Stimulated activated CD4-positive, alpha-beta T cell treated with anti-CD3 and anti-CD28 coated beads, Interleukin-2, amount 100 ng/mL, for 4 hours (primary cell): ENCODE data around the gene TGM4.

Experiments used
- DNase-seq: peaks from one replicate; pipeline ENCODE4 v3.0.0-alpha.2; 2020; ENCODE audit warnings: low read depth

The TGM4 gene

DNA sequence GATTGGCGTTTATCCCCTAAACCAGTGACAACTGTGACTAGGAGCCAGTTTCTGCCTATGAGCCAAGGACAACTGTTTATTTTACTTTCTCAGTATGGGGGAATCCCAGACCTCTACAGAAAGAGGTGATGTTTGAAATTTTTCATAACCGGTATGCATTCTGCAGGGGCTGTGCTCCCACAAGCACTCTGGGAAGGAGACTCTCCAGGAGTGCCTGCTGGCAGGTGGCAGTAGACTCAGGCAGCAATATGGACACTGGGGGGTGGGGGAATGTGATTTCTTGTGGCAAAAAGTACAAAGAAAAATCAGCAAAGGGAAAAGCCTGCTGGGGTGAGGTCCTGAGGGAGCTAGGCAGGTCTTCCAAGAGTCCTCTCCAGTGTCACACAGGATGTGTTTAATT lies 5.9 kb downstream of the TGM4 start:
- no peak for DNase-seq

DNA sequence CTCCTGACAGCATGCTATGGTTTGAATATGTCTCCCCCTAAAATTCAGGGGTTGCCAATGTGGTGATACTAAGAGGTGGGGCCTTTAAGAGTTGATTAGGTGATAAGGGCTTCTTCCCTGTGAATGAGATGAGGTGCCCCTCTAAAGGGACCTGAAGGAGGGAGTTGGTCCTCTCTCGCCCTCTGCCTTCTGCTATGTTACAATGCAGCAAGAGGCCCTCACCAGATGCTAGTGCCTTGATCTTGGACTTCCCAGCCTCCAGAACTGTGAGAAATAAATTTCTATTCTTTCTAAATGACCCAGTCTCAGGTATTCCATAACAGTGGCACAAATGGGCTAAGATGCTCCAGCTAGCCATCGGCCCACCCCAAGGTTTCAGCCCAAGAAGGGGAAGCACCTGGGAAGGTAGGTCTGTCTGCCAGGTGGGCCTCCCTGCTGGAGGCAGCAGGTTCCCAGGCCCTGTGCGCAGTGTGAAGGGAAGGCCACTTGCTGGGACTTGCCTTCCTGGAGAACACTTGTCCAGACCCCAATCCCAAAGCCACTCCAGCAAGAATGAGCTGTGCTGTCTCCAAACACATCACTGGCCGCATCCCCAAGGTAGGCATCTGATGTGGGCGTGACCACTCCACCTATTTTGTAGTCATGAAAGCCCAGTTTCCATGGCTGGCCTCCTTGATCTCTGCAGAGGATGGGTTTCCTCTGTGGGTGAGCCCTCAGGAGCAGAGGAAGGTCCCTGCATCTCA lies 9.0 kb downstream of the TGM4 start:
- DNase-seq, result no peak

DNA sequence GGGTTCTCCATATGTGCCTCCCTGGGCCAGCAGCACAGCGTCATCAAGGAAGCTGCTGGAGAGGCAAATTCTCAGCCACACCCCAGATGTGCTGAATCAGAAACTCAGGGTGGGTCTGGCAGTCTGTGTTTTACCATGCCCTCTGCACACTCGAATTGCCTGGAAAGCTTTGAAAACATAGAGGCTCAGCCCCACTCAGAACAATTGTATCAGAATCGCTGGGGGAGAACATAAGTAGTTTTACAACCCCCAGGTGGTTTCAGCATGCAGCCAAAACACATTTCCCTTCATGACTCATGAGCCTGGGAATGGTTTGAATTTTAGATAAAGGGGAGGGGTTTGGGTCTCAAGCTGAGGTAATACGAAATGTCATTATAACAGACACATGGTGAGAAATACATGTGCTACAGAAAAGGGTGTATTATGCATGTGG lies 9.6 kb downstream of the TGM4 start:
- DNase-seq, result no peak

DNA sequence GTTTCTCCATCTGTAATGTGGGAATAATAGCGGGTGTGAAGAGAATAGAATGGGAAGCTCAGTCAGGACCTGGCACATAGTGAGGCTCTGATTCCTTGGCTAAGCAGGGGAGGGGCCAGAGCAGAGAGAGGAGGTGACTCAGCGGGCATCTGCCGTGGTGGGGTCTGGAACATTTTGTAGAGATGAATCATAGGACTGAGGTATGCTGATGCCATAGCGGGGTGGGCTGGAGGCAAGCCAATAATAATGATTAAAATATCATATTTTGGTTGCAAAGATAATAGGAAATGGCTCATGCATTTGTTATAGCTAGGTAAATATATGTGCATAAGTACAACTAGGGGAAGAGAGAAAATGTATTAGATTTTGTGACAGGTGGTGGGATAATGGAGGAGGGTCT lies 11.2 kb downstream of the TGM4 start:
- no peak for DNase-seq

DNA sequence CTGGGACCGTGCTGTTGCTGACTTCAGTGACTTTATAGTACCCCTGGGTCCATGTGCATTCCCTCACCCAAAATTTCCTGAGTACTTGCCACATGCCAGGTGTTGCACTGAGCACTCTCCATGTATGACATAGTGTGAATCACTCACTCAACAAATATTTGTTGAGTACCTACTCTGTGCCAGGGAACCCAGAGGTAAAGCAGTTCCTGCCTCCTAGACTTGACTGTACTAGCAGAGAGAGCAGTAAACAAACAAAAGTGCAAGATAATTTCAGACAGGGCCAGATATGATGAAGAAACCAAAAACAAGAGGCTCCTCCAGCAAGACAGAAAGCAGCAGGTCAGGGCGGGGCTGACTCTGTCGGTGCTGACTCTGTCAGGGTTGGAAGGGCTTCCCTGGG lies 12.2 kb downstream of the TGM4 start:
- no peak for DNase-seq

DNA sequence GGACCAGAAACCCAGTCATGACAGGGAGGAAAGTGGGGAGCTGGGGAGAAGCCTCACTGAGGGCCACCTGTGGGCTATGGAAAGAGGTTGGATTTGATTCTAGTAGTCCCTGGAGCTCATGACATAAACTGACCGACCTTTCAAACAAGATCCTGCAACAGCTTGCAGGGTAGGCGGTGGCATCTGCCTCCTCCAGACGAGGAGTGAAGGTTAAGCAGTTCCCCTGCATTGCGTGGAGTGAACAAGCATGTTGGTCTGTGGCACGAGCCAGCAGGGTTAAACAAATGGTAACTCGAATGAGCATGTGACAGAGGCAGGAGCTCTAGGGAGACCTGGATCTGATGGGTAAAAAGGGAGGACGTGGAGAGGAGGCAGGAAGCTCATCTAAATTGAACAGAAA lies 12.7 kb downstream of the TGM4 start:
- DNase-seq, result no peak

DNA sequence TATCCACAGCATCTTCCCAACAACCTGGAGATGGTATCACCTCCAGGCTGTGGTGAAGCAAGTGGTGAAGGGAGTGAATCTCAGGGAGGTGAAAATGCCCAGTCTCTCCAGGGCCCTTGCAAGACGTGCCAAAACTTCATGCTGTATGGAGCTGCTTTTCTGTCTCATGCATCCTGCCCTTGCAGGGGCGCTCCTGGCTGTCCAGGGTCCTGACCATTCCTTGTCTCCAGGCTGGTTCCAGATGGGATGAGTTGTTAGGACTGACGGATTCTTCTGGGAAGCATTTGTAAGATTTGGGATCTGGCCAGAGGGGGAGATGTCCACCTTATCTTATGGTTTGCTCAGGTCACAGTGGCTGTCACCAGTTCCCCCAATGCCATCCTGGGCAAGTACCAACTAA lies 15.8 kb downstream of the TGM4 start:
- DNase-seq, result no peak

DNA sequence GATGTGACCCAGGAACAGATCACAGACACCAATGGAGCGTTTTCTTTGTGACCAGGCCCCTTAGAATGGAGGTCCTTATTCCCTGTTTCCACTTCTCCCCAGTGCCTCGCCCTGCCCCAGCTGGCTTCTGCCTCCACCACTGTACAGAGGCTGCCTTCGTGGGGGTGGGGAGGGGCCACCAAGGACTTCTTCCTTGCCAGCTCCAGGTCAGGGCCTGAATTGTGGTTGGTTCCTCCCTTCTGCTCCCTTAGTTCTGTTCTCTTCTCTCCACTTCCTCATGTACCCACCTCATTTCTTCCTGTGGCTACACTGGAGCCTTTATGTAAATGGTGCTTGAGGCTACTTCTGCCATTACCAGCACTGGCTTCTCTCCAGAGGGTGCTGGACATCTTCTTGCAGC lies 16.4 kb downstream of the TGM4 start:
- no peak for DNase-seq

DNA sequence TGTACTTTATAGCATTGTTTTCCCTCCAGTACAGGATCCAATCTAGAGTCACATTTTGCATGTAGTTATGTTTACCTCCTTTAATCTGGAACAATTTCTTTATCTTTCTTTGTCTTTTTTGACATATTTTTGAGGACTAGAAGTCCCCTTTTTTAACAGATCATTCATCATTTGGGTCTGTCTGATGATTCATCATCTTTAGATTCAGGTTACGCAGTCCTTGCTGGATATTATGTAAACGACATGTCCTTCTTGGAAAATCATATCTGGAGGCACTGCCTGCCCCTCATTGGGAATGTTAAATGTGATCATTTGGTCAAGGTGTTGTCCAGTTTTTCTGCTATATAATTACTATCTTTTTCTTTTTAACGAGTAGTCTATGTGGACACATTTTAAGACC lies 18.3 kb downstream of the TGM4 start:
- DNase-seq, result no peak

DNA sequence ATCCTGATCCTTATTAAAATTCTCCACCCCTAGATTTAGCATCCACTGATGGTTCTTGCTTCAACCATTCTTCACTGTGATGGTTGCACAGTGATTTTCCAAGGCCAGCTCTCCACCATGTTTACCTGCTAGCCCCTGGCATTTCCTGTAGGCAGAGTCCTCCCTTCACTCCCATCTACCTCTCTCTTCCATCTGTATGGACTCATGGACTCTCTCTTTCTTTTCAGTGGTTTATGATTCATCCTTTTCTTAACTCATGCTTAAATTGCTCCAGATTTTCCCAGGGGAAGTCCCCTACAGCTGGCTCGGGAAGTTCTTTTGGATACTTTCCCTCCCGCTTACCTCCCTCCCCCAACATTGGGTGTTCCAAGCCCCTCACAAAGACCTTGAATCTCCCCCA lies 18.7 kb downstream of the TGM4 start:
- no peak for DNase-seq

DNA sequence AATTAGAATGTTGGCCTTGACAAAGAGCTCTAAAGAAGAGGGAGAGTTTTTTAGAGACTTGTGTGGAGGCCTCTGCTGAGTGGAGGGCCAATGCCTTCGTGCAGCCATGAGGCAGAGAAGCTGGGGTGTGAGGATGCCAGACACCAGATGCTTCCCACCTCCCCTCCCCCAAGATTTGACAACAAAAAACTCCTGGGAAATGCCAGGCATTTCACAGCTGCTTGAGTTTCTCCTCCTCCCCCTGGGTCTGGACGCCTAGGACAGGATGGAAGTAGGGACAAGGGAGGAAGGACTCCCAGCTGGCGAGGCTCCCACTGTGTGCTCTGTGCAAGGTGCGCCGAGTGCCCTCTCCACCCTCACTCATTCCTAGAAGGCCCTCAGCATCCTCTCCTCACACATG lies 20.1 kb downstream of the TGM4 start:
- no peak for DNase-seq

DNA sequence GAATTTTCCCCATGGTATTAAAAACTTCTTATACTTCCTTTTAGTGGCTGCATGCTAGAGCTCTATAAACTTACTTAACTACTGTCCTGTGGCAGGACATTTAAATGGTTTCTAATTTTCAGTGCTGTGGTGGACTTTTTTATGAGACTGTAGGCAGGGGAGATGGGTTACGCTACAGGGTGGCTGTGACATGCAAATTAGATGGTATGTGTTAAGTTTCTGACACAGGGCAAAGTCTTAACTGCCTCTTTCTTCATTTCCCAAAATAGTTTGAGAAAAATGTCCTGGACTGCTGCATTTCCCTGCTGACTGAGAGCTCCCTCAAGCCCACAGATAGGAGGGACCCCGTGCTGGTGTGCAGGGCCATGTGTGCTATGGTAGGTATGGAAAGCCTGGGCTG lies 22.0 kb downstream of the TGM4 start:
- DNase-seq, result no peak

DNA sequence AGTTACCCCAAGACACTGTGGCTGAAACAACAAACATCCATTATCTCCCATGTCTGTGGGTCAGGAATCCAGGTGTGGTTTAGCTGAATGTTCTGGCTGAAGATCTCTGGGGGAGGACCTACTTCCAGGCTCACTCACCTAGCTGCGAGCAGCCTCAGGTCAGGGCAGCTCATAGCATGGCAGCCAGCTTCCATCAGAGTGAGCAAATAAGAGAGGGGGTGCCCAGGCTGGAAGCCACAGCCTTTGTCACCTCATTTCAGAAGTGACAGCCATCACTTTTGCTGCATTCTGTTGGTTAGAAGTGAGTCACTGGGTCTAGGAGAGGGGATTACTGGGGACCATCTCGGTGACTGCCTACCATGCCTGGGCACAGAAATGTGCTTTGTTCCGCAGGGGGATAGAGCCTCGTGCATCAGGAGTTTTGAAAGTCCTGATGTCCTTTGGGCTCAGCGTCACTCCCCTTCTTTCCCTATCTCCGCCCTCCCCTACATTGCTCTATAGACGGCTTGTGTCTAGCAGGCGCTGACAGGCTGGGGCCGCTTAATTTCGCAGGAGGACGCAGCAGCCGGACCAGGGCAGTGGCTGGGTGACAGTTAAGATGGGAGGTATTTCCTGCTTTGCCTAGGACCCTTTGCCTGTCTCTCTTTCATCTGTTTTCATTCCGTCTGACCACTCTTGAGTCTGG lies 25.4 kb downstream of the TGM4 start:
- DNase-seq, result no peak

DNA sequence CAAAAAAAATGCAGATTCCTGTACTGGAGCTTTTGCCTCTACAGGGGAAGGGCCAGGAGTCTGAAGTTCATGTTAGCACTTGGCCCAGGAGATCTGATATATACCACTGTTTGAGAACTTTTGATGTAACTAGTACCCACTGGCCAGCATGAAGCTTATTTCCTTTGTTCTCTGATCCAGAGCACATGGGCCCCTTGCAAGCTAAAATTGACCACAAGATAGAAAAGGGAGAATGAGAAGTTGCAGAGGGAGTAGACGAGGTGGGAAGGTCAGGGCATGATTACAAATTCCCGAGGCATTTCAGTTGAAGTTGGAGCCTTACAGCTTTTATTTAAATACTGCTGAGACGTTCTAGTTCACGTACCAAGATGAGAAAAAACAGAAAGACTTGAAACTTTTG lies 28.2 kb downstream of the TGM4 start:
- no peak for DNase-seq

DNA sequence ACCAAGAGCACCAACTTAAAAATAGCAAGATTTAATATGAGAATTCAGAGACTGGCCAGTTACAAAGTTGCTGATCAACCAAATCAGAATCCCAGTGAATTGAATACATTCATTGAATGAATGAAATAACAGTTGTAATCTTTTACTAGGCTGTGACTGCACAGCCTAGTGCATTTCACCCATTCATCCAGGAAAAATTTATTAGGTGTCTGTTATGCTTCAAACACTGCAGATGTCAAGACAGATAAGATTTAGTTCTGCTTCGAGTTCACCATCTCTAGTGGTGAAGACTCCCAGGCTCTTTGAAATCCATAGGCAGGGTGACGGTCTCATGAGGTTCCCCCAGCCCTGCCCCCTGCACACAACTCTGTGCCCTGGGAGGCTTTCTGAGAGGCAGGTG lies 28.9 kb downstream of the TGM4 start:
- no peak for DNase-seq

DNA sequence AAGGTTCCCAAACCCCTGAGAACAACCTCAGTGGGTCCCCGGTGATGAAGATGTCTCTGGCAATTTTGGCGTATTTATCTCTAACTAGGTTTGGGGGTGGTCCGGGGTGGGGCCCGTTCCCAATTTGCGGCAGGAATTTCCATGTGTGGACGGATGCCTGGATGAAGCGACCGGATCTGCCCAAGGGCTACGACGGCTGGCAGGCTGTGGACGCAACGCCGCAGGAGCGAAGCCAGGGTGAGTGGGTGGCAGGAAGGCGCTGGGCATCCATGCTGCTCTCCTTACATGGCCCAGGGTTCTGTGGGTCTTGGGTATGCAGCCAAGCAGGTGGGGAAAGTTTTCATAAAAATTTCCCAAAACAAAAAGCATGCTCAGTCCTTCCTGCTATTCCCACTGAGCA lies 29.3 kb downstream of the TGM4 start:
- DNase-seq, result no peak

DNA sequence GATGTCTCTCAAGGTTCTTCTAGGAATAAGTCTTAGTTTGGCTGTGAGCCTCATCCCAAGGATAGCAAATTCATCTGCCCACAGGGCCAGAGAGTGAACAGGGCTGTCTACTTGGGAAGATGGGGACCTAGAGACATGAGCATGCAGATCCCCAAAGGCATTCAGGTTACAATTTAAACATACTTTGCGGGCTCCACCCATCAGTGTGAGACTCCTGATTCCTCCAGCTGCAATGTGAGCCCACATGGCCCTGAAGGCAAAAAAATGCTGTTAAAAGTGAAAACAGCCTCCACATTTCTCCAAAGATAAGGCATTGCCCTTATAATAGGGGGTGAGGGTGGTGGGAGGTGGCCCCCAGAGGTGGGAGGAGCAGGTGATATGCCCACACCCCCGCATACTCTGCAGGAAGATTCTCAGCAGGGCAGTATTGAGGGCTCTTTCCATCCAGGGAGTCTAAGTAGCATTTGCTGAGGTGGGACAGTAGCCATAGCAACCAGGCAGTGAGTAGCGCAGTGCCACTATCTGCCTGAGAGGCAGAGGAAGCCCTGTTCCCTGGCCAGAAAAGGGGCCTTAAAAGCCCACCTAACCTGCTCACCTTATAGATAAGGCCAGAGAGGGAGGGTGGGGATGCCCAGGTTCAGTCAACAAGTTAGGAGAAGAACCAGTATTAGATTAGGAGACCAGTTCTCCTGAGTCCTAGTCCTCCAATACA lies 31.2 kb downstream of the TGM4 start:
- DNase-seq, result no peak

DNA sequence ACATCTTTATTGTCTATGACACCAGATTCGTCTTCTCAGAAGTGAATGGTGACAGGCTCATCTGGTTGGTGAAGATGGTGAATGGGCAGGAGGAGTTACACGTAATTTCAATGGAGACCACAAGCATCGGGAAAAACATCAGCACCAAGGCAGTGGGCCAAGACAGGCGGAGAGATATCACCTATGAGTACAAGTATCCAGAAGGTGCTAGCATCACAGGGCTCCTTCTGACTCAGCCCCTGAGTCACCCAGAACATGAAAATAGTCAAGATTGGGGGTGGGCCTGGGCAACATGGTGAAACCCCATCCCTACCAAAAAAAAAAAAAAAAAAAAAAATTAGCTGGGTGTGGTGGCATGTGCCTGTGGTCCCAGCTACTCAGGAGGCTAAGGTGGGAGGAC lies 32.6 kb downstream of the TGM4 start:
- no peak for DNase-seq

DNA sequence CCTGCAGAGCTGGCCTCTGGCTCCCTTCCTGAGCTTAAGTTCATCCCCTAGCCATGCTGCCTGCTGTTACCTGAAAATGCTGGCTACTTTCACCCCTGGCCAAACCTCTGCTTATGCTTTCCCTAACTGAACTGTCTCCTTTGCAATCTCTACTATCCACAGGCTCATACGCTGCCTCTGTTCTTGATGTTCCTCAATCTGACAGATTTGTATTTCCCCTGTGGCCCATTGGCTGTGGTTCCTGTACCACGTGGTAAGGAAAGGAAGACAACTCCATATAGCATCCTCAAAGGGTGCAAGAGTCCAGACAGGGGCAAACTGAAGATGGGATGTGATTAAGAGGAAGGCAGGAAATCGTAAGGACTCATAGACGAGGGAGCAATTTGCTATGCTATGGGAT lies 33.2 kb downstream of the TGM4 start:
- no peak for DNase-seq

DNA sequence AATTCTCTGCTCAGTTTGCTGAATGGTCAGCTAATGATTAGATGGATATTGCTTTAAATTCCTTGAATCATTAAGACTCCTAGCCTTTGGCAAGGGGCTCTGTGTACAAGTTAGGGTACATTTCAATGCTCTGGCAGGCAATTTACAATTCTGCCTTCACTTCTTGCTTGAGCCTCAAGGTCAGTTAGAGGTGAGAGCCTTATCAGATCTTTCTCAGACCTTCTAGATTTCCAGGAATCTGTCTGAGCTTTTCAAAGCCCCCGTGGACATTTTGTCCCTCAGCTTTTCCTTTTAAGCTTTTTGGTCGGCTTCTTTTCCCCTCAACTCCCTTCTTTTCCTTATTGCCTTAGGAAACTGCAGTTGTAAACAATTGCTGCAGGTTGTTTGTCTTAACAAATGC lies 34.7 kb downstream of the TGM4 start:
- DNase-seq, result no peak

DNA sequence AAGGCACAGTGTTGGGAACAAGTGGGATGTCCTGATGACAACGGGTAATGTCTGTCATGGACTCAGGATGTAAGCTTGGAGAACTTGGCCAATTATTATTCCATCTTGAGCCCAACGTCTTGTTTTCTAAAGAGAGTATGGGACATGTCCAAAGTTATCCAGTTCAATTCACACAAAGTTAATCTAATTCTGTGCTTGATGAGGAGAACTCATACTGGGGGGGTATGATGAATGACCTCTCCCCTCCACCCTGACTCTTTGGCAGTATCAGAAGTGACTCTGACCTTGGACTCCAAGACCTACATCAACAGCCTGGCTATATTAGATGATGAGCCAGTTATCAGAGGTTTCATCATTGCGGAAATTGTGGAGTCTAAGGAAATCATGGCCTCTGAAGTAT lies 36.3 kb downstream of the TGM4 start:
- DNase-seq, result no peak

DNA sequence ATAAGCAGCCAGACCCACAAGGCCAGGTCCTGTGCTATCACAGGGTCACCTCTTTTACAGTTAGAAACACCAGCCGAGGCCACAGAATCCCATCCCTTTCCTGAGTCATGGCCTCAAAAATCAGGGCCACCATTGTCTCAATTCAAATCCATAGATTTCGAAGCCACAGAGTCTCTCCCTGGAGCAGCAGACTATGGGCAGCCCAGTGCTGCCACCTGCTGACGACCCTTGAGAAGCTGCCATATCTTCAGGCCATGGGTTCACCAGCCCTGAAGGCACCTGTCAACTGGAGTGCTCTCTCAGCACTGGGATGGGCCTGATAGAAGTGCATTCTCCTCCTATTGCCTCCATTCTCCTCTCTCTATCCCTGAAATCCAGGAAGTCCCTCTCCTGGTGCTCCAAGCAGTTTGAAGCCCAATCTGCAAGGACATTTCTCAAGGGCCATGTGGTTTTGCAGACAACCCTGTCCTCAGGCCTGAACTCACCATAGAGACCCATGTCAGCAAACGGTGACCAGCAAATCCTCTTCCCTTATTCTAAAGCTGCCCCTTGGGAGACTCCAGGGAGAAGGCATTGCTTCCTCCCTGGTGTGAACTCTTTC lies 39.6 kb downstream of the TGM4 start:
- peak; percentile 49 for DNase-seq

DNA sequence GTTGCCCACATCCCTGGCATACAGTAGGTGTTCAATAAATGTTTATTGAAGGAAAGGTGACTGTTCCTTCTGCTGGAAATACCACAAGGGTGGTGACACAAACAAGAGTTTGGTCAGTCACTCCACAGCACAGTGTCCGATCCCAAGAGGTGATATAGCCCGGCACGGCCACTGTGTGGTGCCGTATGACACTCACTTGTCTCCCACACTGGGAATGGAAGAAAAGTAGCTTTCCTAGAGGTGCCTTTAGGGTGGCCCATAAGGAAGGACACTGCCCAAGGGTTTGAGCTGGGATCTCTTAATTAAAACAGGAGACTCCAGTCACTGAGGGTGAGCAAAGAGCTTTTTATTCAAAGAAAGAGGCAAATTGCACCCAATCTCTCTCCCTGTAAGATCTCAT lies 40.5 kb downstream of the TGM4 start:
- DNase-seq, result no peak
